ENCODE data around the gene DNAJC3. TPM values are rescaled to one million over a fixed set of nuclear protein-coding genes. Genes with fewer than 3 reads are reported as not detected.
A peak's percentile ranks its signal among the peaks of the same experiment; 100 is the strongest.
"Not testable (repeated sequence)": the region's sequence is repeated elsewhere in the genome, so short reads cannot be mapped to it uniquely, and the experiment has no call there.

Gene DNAJC3
- total and polyA plus RNA-seq, 8 donors: 11.6 to 70.3 (median 41.2) TPM

DNA sequence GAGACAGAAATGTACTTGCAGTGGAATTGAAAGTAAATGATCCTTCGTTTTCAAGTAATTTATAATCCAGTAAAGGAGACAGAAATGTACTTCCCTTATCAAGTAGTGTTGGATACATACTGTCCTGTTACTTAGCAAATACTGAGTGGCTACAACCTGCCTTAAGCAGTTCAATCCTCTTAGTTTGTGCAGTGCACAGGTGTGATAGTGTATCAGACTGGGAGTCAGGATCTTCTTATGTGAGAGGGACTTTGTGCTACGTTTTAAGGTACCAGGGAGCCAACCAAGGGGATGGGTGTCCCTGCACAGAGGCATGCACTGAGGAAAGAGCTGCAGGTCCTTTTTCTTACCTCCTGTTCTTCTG lies 111.1 kb downstream of the DNAJC3 start:
- peak overlapping the region in 3 of 4 donors; percentile 40 to 66 (median 62) for H3K27ac ChIP-seq
- ATAC-seq (peak; percentile 53 to 72 (median 54)), FAIRE-seq (no peak), DNase-seq (no peak)
- no peak overlapping the region for H3K4me3 ChIP-seq
- intact Hi-C loops (cut with DNase I): no loop called here
- H3K4me1 ChIP-seq: peaks cover 0 to 24% (median 12%) of the 10 kb centered on the region in 3 donors
- 12 to 16% methylated on average over 2 of the region's 2 CpGs for whole genome bisulfite sequencing, 2 donors
- no peaks in the 10 kb centered on the region for H3K9me3 ChIP-seq
- H3K27me3 ChIP-seq: no peaks in the 10 kb centered on the region
- H3K36me3 ChIP-seq: peaks cover 0 to 22% (median 0%) of the 10 kb centered on the region in 3 donors
- TF ChIP-seq, protein P1, sequence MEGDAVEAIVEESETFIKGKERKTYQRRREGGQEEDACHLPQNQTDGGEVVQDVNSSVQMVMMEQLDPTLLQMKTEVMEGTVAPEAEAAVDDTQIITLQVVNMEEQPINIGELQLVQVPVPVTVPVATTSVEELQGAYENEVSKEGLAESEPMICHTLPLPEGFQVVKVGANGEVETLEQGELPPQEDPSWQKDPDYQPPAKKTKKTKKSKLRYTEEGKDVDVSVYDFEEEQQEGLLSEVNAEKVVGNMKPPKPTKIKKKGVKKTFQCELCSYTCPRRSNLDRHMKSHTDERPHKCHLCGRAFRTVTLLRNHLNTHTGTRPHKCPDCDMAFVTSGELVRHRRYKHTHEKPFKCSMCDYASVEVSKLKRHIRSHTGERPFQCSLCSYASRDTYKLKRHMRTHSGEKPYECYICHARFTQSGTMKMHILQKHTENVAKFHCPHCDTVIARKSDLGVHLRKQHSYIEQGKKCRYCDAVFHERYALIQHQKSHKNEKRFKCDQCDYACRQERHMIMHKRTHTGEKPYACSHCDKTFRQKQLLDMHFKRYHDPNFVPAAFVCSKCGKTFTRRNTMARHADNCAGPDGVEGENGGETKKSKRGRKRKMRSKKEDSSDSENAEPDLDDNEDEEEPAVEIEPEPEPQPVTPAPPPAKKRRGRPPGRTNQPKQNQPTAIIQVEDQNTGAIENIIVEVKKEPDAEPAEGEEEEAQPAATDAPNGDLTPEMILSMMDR (IDR thresholded peaks at IDR 0.05): no peak

DNA sequence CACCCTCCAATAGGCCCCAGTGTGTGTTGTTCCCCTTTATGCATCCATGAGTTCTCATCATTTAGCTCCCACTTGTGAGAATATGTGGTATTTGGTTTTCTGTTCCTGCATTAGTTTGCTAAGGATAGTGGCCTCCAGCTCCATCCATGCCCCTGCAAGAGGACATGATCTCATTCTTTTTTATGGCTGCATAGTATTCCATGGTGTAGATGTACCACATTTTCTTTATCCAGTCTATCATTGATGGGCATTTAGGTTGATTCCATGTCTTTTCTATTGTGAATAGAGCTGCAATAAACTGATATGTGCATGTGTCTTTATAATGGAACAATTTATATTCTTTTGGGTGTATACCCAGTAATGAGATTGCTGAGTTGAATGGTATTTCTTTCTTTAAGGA lies 112.4 kb downstream of the DNAJC3 start:
- FAIRE-seq; intact Hi-C loops (cut with DNase I); H3K27ac ChIP-seq: not testable (repeated sequence)

GRCh38 chr13:95791084-95791722 lies 114.3 kb downstream of the DNAJC3 start:
- peaks cover 0 to 23% (median 7%) of the 10 kb centered on the region in 3 donors for H3K4me1 ChIP-seq
- no peak for FAIRE-seq
- intact Hi-C loops (cut with DNase I): no loop called here
- peaks cover 0 to 22% (median 0%) of the 10 kb centered on the region in 3 donors for H3K36me3 ChIP-seq
- H3K27ac ChIP-seq: no peak overlapping the region
- no peaks in the 10 kb centered on the region for H3K27me3 ChIP-seq
- TF ChIP-seq, protein P1 (IDR thresholded peaks at IDR 0.05): no peak
- H3K9me3 ChIP-seq: no peaks in the 10 kb centered on the region
- H3K4me3 ChIP-seq: no peak overlapping the region
- DNase-seq: no peak
- WGBS, 2 donors: 85 to 89% methylated on average over 7 of the region's 7 CpGs
- ATAC-seq: no peak

More for the DNA sequence above, 112.4 kb downstream of the DNAJC3 start:
- H3K9me3 ChIP-seq, ATAC-seq, H3K27me3 ChIP-seq, DNase-seq, H3K4me3 ChIP-seq: not testable (repeated sequence)
- Histone ChIP-seq H3K36me3 (peaks cover 0 to 22% (median 0%) of the 10 kb centered on the region in 3 donors), H3K4me1 (peaks cover 0 to 24% (median 8%) of the 10 kb centered on the region in 3 donors)

- H3K9me3 ChIP-seq: no peaks in the 10 kb centered on the region
- intact Hi-C loops (cut with DNase I): no loop called here
- FAIRE-seq (no peak), DNase-seq (no peak), ATAC-seq (no peak)
- H3K4me1 ChIP-seq: peaks cover 0 to 5% (median 4%) of the 10 kb centered on the region in 3 donors
- H3K27ac ChIP-seq: no peak overlapping the region
- TF ChIP-seq, protein P1 (IDR thresholded peaks at IDR 0.05): no peak
- peaks cover 0 to 17% (median 0%) of the 10 kb centered on the region in 3 donors for H3K36me3 ChIP-seq
- 84% methylated on average over 3 of the region's 3 CpGs for WGBS, 2 donors
- no peaks in the 10 kb centered on the region for H3K27me3 ChIP-seq
- H3K4me3 ChIP-seq: no peak overlapping the region
These were observed 116.1 kb downstream of the DNAJC3 start for GRCh38 chr13:95793018-95793555.

DNA sequence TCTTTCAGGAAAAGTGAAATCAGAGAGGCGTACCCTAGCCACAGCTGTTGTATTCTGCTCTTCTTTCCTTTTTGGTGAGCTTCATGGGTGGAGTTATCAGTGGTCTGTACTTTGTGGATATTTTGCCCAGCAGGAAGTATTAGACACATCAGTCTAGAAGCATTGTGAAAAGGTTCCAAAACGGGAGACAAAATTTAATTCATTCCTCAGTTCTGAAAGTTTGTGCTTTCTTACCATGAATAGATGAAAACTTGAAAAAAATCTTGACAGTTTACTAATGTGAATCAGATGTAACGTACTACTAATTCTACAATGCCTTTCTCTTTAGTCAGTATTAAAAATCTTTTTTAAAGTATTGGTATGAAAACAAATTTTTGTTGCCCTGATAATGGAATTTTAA lies 116.8 kb downstream of the DNAJC3 start:
- Histone ChIP-seq H3K27ac (no peak overlapping the region), H3K4me1 (peaks cover 0 to under 1% (median 0%) of the 10 kb centered on the region in 3 donors), H3K9me3 (no peaks in the 10 kb centered on the region), H3K4me3 (no peak overlapping the region), H3K36me3 (peaks cover 0 to 17% (median 0%) of the 10 kb centered on the region in 3 donors), H3K27me3 (no peaks in the 10 kb centered on the region)
- no peak for ATAC-seq
- no peak for FAIRE-seq
- intact Hi-C loops (cut with DNase I): no loop called here
- TF ChIP-seq, protein P1 (IDR thresholded peaks at IDR 0.05): no peak
- 88% methylated on average over 3 of the region's 3 CpGs for WGBS, 2 donors
- no peak for DNase-seq
